NOMO-1 treated with DMSO at 0.1 percent for 48 hours (cell line): ENCODE measurements around the gene SCTR.
"Not testable (repeated sequence)": the region's sequence is repeated elsewhere in the genome, so short reads cannot be mapped to it uniquely, and the experiment has no call there.

ENCODE experiments used
- DNase-seq: peaks from one replicate; lab custom pipeline; 2025; ENCODE audit not compliant: unreplicated experiment; lab: John Stamatoyannopoulos, UW

SCTR gene

GRCh38 chr2:119417908-119418307 is 106.4 kb downstream of the SCTR start:
- no peak for DNase-seq

GRCh38 chr2:119416299-119416923 is 107.9 kb downstream of the SCTR start:
- DNase-seq, result no peak

- no peak for DNase-seq
These were observed 108.7 kb downstream of the SCTR start for GRCh38 chr2:119415630-119416029.

DNA sequence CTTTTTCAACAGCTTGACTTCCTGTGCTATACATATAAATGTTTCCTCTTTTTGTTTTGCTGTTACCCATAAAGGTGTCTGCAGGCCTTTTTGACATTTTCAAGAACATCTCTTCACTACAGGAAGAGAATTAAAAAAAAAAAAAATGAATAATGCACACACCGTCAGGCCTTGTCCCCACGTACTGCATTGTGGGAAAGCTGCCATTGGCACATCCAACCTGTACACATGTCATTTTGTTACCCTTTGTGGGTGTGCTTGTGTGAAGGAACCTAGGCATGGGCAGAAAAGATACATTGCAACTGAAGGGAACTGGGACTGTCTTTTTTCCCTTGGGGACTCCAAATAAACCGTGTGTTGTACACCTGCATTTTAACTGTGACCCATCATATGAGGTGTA is 109.4 kb downstream of the SCTR start:
- peak; percentile 36 for DNase-seq

DNA sequence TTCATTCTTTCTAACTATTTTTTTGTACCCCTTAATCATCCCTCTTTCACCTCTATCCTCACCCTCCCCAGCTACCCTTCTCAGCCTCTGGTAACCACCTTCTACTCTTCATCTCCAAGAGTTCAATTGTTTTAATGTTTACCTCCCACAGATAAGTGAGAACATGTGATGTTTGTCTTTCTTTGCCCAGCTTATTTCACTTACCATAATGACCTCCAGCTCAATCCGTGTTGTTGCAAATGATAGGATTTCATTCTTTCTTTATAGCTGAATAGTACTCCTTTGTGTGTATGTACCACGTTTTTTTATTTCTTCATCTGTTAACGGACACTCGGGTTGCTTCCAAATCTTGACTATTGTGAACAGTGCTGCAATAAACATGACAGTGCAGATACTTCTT is 114.8 kb downstream of the SCTR start:
- DNase-seq, result no peak

GRCh38 chr2:119408221-119408619 is 116.1 kb downstream of the SCTR start:
- no peak for DNase-seq

DNA sequence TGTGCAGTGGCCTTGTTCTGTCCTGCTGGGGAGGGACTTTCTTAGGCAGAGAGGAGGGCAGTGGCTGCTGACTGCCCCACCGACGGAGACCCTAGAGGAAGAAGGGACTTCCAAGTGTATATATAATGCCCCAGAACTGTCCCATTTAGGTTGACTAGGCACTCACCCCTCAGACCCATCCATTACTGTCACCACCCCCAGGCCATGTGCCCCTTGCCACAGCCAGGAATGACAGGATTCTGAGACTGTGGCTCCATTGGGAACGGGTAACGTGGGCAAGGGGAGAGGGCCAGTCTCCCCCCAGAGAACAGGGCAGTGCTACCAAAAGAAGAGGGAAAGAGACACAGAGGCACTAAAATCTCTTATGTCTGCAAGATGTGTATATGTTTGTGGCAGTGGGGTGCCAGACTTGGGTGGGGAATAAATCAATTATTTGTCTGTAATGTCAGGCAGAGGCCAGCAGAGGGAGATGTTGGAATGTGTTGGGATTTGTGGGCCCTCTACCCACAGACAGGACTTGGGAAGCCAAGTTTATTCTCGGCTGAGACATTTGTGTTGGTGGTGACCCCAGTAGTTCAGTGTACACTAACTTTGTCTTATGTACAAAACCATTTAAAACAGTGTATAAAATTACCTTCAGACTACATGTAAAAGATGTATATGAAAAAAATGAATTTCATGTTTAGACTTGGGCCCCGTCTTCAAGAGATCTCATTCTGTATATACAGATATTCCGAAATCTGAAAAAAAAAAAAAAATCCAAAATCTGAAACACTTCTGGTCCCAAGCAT is 116.7 kb downstream of the SCTR start:
- DNase-seq, result peak; percentile 25

DNA sequence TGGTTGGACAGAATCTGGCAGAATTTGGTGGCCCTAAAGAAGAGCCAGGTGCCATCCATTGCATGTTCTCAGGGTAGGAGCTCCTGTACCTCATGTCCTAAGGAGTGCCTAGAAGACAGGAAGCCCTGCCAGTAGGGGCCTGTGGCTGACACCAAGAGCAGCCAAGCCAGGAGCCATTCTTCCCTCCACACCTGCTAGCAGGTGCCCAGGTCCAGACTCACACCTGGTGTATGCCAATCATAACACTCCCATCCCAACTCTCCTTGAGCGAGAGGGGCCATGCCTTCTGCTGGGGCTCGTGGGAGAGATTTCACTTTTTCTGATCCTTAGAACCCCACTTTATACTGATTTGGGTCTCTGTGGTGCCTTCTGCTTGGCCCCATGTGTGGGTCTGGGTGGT is 119.1 kb downstream of the SCTR start:
- no peak for DNase-seq

- DNase-seq, result not testable (repeated sequence)
These were observed 120.7 kb downstream of the SCTR start for GRCh38 chr2:119403618-119404017.

DNA sequence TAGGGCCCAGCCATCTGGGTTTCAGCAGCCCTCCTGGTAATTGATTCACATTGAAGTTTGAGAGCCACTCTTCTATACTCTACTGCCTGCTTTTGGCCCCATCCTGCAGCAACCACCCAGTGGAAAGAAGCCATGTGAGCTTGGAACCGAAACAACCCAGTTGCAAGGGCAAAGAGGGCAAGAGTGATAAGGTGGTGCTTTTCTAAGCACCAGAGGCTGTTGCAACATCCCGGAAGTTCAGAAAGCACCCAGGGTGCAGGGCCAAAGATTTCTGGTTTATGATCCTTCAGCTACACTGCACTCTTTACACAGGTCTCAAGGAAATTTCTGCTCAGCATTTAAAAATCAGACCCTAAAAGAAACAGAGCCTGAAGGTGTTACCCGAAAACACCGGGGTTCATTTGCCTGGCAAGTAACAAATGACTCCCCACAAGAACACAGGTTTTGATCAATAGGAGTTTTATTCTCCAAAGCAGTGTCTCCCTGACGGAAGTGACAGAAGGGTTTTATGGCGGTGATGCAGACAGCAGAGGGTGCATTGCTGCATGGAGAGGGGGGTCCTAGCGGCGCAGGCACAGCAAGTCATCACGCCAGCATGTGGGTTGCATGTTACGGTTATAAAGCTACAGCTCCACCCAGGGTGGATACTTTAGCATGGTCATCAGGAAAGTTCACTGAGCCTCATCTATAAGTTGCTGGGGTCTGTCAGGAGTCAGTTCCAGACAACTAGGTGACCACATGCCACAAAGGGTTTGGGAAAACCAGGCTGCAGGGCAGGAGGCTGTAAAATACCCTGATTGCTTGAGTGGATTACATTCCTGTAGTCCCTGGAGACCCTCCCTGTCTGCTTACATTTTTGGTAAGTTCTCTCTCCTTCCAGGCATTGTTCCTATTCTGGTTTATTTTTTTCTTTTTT is 121.4 kb downstream of the SCTR start:
- DNase-seq, result peak; percentile 10

DNA sequence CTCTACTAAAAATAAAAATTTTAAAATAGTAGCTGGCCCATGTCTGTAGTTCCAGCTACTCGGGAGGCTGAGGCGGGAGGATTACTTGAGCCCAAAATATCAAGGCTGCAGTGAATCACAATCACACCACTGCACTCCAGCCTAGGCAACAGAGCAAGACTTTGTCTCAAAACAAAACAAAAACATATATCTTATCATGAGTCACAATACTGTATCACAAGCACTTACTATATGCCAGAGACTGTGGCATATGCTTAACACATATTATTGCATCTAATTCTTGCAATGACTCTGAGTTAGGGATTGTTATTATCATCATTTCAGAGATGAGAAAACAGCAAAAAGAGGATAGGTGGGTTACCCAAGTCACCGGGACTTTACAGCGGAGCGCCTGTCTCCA is 122.2 kb downstream of the SCTR start:
- DNase-seq, result no peak

GRCh38 chr2:119397196-119397595 is 127.1 kb downstream of the SCTR start:
- no peak for DNase-seq

DNA sequence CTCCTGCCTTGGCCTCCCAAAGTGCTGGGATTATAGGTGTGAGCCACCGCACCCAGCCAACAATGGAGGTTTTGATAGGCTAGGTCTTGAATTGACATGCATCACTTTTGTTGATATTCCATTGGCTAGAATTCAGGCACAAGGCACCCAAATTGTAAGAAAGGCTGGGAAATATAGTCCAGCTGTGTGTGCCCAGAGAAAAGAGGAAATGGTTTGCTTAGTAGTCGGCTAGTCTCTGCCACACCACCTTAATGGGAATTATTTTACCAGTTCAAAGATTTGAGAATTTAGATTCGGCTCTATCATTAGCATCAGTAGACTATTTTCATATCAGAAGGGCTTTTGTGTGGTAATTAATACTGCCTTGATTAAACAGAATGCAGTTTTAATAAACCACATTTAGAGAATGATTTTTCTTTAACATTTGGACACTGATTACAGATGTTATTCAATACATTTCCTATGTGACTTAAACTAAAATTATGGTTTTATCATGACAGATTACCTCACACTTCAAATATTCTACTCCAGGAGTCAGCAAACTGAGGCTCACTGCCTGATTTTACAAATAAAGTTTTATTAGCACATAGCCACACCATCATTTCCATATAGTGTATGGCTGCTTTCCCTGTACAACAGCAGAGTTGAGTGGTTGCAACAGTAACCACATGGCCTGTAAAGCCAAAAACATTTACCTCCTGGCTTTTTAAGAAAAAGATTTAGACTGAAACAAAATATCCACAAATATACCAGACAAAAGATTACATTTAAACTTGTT is 130.1 kb downstream of the SCTR start:
- no peak for DNase-seq
